ENCODE results near the gene C6orf89.

C6orf89 gene

GRCh38 chr6:36904114-36904513 is 18.4 kb downstream of the C6orf89 start:
- FAIRE-seq (no peak), DNase-seq (ENCODE audit: insufficient read length, low spot score) (no peak)
- no peak for TF ChIP-seq POLR2AphosphoS5 (IDR thresholded peaks at IDR 0.05; ENCODE audit: low read depth, low read length)
- TF ChIP-seq SPI1 (IDR thresholded peaks at IDR 0.05; ENCODE audit: low read depth, low read length): no peak
- no peak for TF ChIP-seq POU2F2 (IDR thresholded peaks at IDR 0.05; ENCODE audit: low read depth, low read length)
- TF ChIP-seq TAF1 (IDR thresholded peaks at IDR 0.05; ENCODE audit: low read depth, low read length): no peak

- no peak for FAIRE-seq
- no peak for TF ChIP-seq SPI1 (IDR thresholded peaks at IDR 0.05; ENCODE audit: low read depth, low read length)
- DNase-seq (ENCODE audit: insufficient read length, low spot score): no peak
Measured at GRCh38 chr6:36904851-36905393, 19.2 kb downstream of the C6orf89 start.

GRCh38 chr6:36906539-36907325 is 21.0 kb downstream of the C6orf89 start:
- no peak for FAIRE-seq
- no peak for DNase-seq (ENCODE audit: insufficient read length, low spot score)
- no peak for TF ChIP-seq SPI1 (IDR thresholded peaks at IDR 0.05; ENCODE audit: low read depth, low read length)

GRCh38 chr6:36907781-36908180 is 22.0 kb downstream of the C6orf89 start:
- TF ChIP-seq POLR2AphosphoS5 (IDR thresholded peaks at IDR 0.05; ENCODE audit: low read depth, low read length) (no peak), TAF1 (IDR thresholded peaks at IDR 0.05; ENCODE audit: low read depth, low read length) (no peak), PAX5 (IDR thresholded peaks at IDR 0.05; ENCODE audit: insufficient read depth, low read length, severe bottlenecking) (no peak), POU2F2 (IDR thresholded peaks at IDR 0.05; ENCODE audit: low read depth, low read length) (no peak), POLR2A (IDR thresholded peaks at IDR 0.05; ENCODE audit: low read depth, low read length) (no peak), SPI1 (IDR thresholded peaks at IDR 0.05; ENCODE audit: low read depth, low read length) (no peak)
- FAIRE-seq (no peak), DNase-seq (ENCODE audit: insufficient read length, low spot score) (no peak)

- DNase-seq (ENCODE audit: insufficient read length, low spot score) (no peak), FAIRE-seq (no peak)
- TF ChIP-seq POLR2A (IDR thresholded peaks at IDR 0.05; ENCODE audit: low read depth, low read length) (no peak), POU2F2 (IDR thresholded peaks at IDR 0.05; ENCODE audit: low read depth, low read length) (no peak), POLR2AphosphoS5 (IDR thresholded peaks at IDR 0.05; ENCODE audit: low read depth, low read length) (no peak), TAF1 (IDR thresholded peaks at IDR 0.05; ENCODE audit: low read depth, low read length) (no peak), PAX5 (IDR thresholded peaks at IDR 0.05; ENCODE audit: insufficient read depth, low read length, severe bottlenecking) (no peak), SPI1 (IDR thresholded peaks at IDR 0.05; ENCODE audit: low read depth, low read length) (no peak)
Measured at GRCh38 chr6:36908747-36909146, 23.0 kb downstream of the C6orf89 start.

GRCh38 chr6:36912030-36912454 is 26.3 kb downstream of the C6orf89 start:
- FAIRE-seq (no peak), DNase-seq (ENCODE audit: insufficient read length, low spot score) (no peak)
- TF ChIP-seq POU2F2 (IDR thresholded peaks at IDR 0.05; ENCODE audit: low read depth, low read length): no peak
- peak; percentile 81 for TF ChIP-seq SPI1 (IDR thresholded peaks at IDR 0.05; ENCODE audit: low read depth, low read length)
- TF ChIP-seq PAX5 (IDR thresholded peaks at IDR 0.05; ENCODE audit: insufficient read depth, low read length, severe bottlenecking): no peak
- TF ChIP-seq POLR2AphosphoS5 (IDR thresholded peaks at IDR 0.05; ENCODE audit: low read depth, low read length): no peak
- TF ChIP-seq TAF1 (IDR thresholded peaks at IDR 0.05; ENCODE audit: low read depth, low read length): 0 out of 2 replicates have a peak, but pooled peaks have one; percentile 15
- no peak for TF ChIP-seq POLR2A (IDR thresholded peaks at IDR 0.05; ENCODE audit: low read depth, low read length)

GRCh38 chr6:36912586-36912985 is 26.8 kb downstream of the C6orf89 start:
- DNase-seq (ENCODE audit: insufficient read length, low spot score) (peak; percentile 39), FAIRE-seq (peak; percentile 96)
- TF ChIP-seq POLR2AphosphoS5 (IDR thresholded peaks at IDR 0.05; ENCODE audit: low read depth, low read length) (no peak), POLR2A (IDR thresholded peaks at IDR 0.05; ENCODE audit: low read depth, low read length) (no peak), PAX5 (IDR thresholded peaks at IDR 0.05; ENCODE audit: insufficient read depth, low read length, severe bottlenecking) (no peak), TAF1 (IDR thresholded peaks at IDR 0.05; ENCODE audit: low read depth, low read length) (no peak), POU2F2 (IDR thresholded peaks at IDR 0.05; ENCODE audit: low read depth, low read length) (no peak), SPI1 (IDR thresholded peaks at IDR 0.05; ENCODE audit: low read depth, low read length) (no peak)

GRCh38 chr6:36913082-36913481 is 27.3 kb downstream of the C6orf89 start:
- no peak for DNase-seq (ENCODE audit: insufficient read length, low spot score)
- no peak for FAIRE-seq

GRCh38 chr6:36914227-36914794 is 28.6 kb downstream of the C6orf89 start:
- no peak for TF ChIP-seq POLR2A (IDR thresholded peaks at IDR 0.05; ENCODE audit: low read depth, low read length)
- no peak for TF ChIP-seq PAX5 (IDR thresholded peaks at IDR 0.05; ENCODE audit: insufficient read depth, low read length, severe bottlenecking)
- no peak for TF ChIP-seq POLR2AphosphoS5 (IDR thresholded peaks at IDR 0.05; ENCODE audit: low read depth, low read length)
- TF ChIP-seq SPI1 (IDR thresholded peaks at IDR 0.05; ENCODE audit: low read depth, low read length): no peak
- no peak for TF ChIP-seq TAF1 (IDR thresholded peaks at IDR 0.05; ENCODE audit: low read depth, low read length)
- no peak for TF ChIP-seq POU2F2 (IDR thresholded peaks at IDR 0.05; ENCODE audit: low read depth, low read length)
- no peak for DNase-seq (ENCODE audit: insufficient read length, low spot score)
- FAIRE-seq: no peak

More at GRCh38 chr6:36913082-36913481, 27.3 kb downstream of the C6orf89 start:
- no peak for TF ChIP-seq SPI1 (IDR thresholded peaks at IDR 0.05; ENCODE audit: low read depth, low read length)
- no peak for TF ChIP-seq PAX5 (IDR thresholded peaks at IDR 0.05; ENCODE audit: insufficient read depth, low read length, severe bottlenecking)
- TF ChIP-seq POLR2A (IDR thresholded peaks at IDR 0.05; ENCODE audit: low read depth, low read length): no peak
- TF ChIP-seq POLR2AphosphoS5 (IDR thresholded peaks at IDR 0.05; ENCODE audit: low read depth, low read length): no peak
- no peak for TF ChIP-seq TAF1 (IDR thresholded peaks at IDR 0.05; ENCODE audit: low read depth, low read length)
- no peak for TF ChIP-seq POU2F2 (IDR thresholded peaks at IDR 0.05; ENCODE audit: low read depth, low read length)

- TF ChIP-seq POLR2A (IDR thresholded peaks at IDR 0.05; ENCODE audit: low read depth, low read length): no peak
- DNase-seq (ENCODE audit: insufficient read length, low spot score) (no peak), FAIRE-seq (no peak)
Measured at GRCh38 chr6:36915599-36915998, 29.8 kb downstream of the C6orf89 start.
